Activated CD4-positive, alpha-beta T cell treated with anti-CD3 and anti-CD28 coated beads, Interleukin-2, amount 10 ng/mL, durations not matched to agents 7 days and 5 days (primary cell): ENCODE measurements around the gene CCNJ. TPM values are rescaled to one million over a fixed set of nuclear protein-coding genes. Genes with fewer than 3 reads are reported as not detected.
"Not testable (repeated sequence)": the region's sequence is repeated elsewhere in the genome, so short reads cannot be mapped to it uniquely, and the experiment has no call there.

Experiments used
- CTCF ChIA-PET: fragments of 350-600 bp; sonication (Branson Sonifier 250); formaldehyde crosslinking; loops from one replicate; lab custom pipeline; 2021; ENCODE audit warnings: antibody characterized with exemption; lab: Charles Lee
- POLR2A ChIA-PET: fragments of 350-600 bp; sonication (Branson Sonifier 250); formaldehyde crosslinking; loops from one replicate; lab custom pipeline; 2021; ENCODE audit warnings: antibody characterized with exemption; lab: Charles Lee
- DNase-seq: peaks from one replicate; pipeline ENCODE4 v3.0.0-alpha.2; 2020
- H3K27ac Mint-ChIP-seq: one replicate; pipeline ENCODE4 v1.8.0; 2021; ENCODE audit warnings: mild to moderate bottlenecking, moderate library complexity, mixed read lengths
- H3K27me3 Mint-ChIP-seq: one replicate; pipeline ENCODE4 v1.8.0; 2021; ENCODE audit warnings: mixed read lengths
- H3K36me3 Mint-ChIP-seq: one replicate; pipeline ENCODE4 v1.8.0; 2021; ENCODE audit warnings: low read depth, mixed read lengths
- H3K4me1 Mint-ChIP-seq: one replicate; pipeline ENCODE4 v1.8.0; 2021; ENCODE audit warnings: mixed read lengths
- H3K4me3 Mint-ChIP-seq: one replicate; pipeline ENCODE4 v1.8.0; 2021; ENCODE audit warnings: mild to moderate bottlenecking, moderate library complexity, mixed read lengths
- H3K9me3 Mint-ChIP-seq: one replicate; pipeline ENCODE4 v1.8.0; 2021; ENCODE audit warnings: mixed read lengths
- total RNA-seq, 2 experiments: library from RNA; stranded (reverse); gene quantifications; one replicate each; pipeline ENCODE4 v1.2.3, GENCODE V29; 2021

Gene CCNJ, protein sequence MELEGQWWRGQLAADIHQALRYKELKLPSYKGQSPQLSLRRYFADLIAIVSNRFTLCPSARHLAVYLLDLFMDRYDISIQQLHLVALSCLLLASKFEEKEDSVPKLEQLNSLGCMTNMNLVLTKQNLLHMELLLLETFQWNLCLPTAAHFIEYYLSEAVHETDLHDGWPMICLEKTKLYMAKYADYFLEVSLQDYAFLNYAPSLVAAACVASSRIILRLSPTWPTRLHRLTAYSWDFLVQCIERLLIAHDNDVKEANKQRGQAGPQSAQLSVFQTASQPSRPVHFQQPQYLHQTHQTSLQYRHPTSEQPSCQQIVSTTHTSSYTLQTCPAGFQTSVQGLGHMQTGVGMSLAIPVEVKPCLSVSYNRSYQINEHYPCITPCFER
- 1 to 10 TPM; 4.1 to 4.8 TPM for total RNA-seq

GRCh38 chr10:96043033-96043892 is at the start of gene CCNJ:
TSS of gene CCNJ (plus strand) at chr10:96043583. CDS start at chr10:96044394, 811 bp downstream.
- H3K27me3 Mint-ChIP-seq: peaks cover 2% of the 10 kb centered on the region
- H3K4me1 Mint-ChIP-seq: peaks cover 42% of the 10 kb centered on the region
- no peaks in the 10 kb centered on the region for H3K9me3 Mint-ChIP-seq
- H3K36me3 Mint-ChIP-seq: peaks cover 25% of the 10 kb centered on the region
- H3K4me3 Mint-ChIP-seq: peak within 1 kb of the TSS; percentile 89
- ChIA-PET CTCF (interaction anchor here (1.4 kb wide), 1 partner anchor 51 kb away, joined by 3 read pairs; no protein-coding TSS in a partner anchor), POLR2A (interaction anchor here (0.6 kb wide), 1 partner anchor 10 kb away, joined by 3 read pairs; no protein-coding TSS in a partner anchor)
- DNase-seq: peak; percentile 82
- H3K27ac Mint-ChIP-seq: peak within 1 kb of the TSS; percentile 89

- H3K4me3 Mint-ChIP-seq, H3K4me1 Mint-ChIP-seq, H3K27ac Mint-ChIP-seq: not testable (repeated sequence)
Observed at GRCh38 chr10:95994376-95994775, 49.0 kb upstream of the CCNJ start.

GRCh38 chr10:95998255-95998784 is 45.1 kb upstream of the CCNJ start:
- no peaks in the 10 kb centered on the region for H3K9me3 Mint-ChIP-seq
- H3K36me3 Mint-ChIP-seq: no peaks in the 10 kb centered on the region
- no peak overlapping the region for H3K27ac Mint-ChIP-seq
- H3K27me3 Mint-ChIP-seq: no peaks in the 10 kb centered on the region
- H3K4me3 Mint-ChIP-seq: no peak overlapping the region
- ChIA-PET POLR2A (no interaction called here), CTCF (no interaction called here)
- DNase-seq: no peak
- no peaks in the 10 kb centered on the region for H3K4me1 Mint-ChIP-seq

More at GRCh38 chr10:95994376-95994775, 49.0 kb upstream of the CCNJ start:
- H3K36me3 Mint-ChIP-seq, H3K9me3 Mint-ChIP-seq, H3K27me3 Mint-ChIP-seq, DNase-seq, CTCF ChIA-PET, POLR2A ChIA-PET: not testable (repeated sequence)

GRCh38 chr10:96013956-96014355 is 29.4 kb upstream of the CCNJ start:
- ChIA-PET POLR2A (no interaction called here), CTCF (no interaction called here)
- no peaks in the 10 kb centered on the region for H3K4me1 Mint-ChIP-seq
- H3K4me3 Mint-ChIP-seq: no peak overlapping the region
- no peak overlapping the region for H3K27ac Mint-ChIP-seq
- H3K27me3 Mint-ChIP-seq: peaks cover 5% of the 10 kb centered on the region
- H3K36me3 Mint-ChIP-seq: no peaks in the 10 kb centered on the region
- no peak for DNase-seq
- no peaks in the 10 kb centered on the region for H3K9me3 Mint-ChIP-seq

- POLR2A ChIA-PET: no interaction called here
- CTCF ChIA-PET: no interaction called here
- Mint-ChIP-seq H3K27ac (no peak overlapping the region), H3K4me1 (no peaks in the 10 kb centered on the region), H3K4me3 (no peak overlapping the region), H3K36me3 (no peaks in the 10 kb centered on the region), H3K27me3 (peaks cover 5% of the 10 kb centered on the region), H3K9me3 (no peaks in the 10 kb centered on the region)
- no peak for DNase-seq
Observed at GRCh38 chr10:96014473-96015102, 28.8 kb upstream of the CCNJ start.

DNA sequence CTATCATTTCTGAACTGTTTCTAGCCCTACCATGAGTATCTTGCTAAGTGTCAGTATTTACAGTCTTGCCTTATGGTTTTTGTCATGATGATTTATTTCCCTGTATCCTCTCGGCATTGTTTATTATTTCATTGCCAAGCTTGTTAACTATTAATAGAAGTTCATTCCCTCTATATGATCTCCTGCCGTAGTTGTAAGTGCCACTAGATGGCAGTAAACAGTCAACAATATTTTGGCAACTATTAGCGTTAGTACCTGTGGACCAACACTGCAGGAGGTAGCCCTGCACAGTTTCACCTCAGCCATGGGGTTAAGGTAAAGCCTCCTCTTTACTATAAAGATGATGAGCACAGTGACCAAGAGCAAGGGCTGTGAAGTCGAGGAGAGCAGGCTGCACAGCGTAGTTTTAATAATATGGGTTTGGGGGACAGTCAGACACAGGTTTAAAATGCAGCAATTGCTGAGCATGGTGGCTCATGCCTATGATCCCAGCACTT is 26.1 kb upstream of the CCNJ start:
- no peaks in the 10 kb centered on the region for H3K4me1 Mint-ChIP-seq
- CTCF ChIA-PET: interaction anchor here (0.5 to 1.6 kb wide), 6 partner anchors 14 to 305 kb away, joined by 3 to 8 read pairs (median 3); no protein-coding TSS in a partner anchor
- no peak overlapping the region for H3K27ac Mint-ChIP-seq
- H3K27me3 Mint-ChIP-seq: peaks cover 5% of the 10 kb centered on the region
- H3K9me3 Mint-ChIP-seq: no peaks in the 10 kb centered on the region
- POLR2A ChIA-PET: interaction anchor here (0.5 kb wide), 1 partner anchor 278 kb away, joined by 3 read pairs; no protein-coding TSS in a partner anchor
- no peak overlapping the region for H3K4me3 Mint-ChIP-seq
- no peaks in the 10 kb centered on the region for H3K36me3 Mint-ChIP-seq
- DNase-seq: peak; percentile 63

- H3K9me3 Mint-ChIP-seq: no peaks in the 10 kb centered on the region
- no peaks in the 10 kb centered on the region for H3K27me3 Mint-ChIP-seq
- CTCF ChIA-PET: no interaction called here
- no peak for DNase-seq
- no peaks in the 10 kb centered on the region for H3K36me3 Mint-ChIP-seq
- no peak overlapping the region for H3K4me3 Mint-ChIP-seq
- POLR2A ChIA-PET: no interaction called here
- no peak overlapping the region for H3K27ac Mint-ChIP-seq
- H3K4me1 Mint-ChIP-seq: no peaks in the 10 kb centered on the region
Observed at GRCh38 chr10:96021332-96021731, 22.1 kb upstream of the CCNJ start.

DNA sequence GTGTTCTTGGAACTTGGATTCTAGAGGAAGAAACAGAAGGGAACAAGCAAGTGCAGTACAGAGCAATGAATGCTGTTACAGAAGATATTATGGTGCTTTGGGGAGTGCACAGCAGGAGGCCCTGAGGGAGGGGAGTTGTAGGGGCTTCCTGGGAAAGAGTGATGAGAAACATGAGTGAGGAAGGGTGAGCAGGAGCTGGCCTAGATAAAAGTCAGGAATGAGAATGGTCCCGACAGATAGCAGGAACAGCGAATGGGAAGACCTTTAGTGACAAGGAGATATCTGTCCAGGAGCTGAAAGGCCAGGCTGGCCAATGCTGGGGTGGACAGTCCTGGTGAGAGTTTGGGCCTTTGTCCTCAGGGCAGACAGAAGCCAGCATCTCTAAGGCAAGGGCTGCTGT is 20.6 kb upstream of the CCNJ start:
- Mint-ChIP-seq H3K4me3 (no peak overlapping the region), H3K27me3 (no peaks in the 10 kb centered on the region), H3K9me3 (no peaks in the 10 kb centered on the region), H3K4me1 (no peaks in the 10 kb centered on the region), H3K27ac (no peak overlapping the region), H3K36me3 (no peaks in the 10 kb centered on the region)
- DNase-seq: no peak
- ChIA-PET POLR2A (no interaction called here), CTCF (interaction anchor here (1.0 kb wide), 1 partner anchor 280 kb away, joined by 3 read pairs; no protein-coding TSS in a partner anchor)

- POLR2A ChIA-PET: no interaction called here
- CTCF ChIA-PET: interaction anchor here (1.0 kb wide), 1 partner anchor 280 kb away, joined by 3 read pairs; no protein-coding TSS in a partner anchor
- Mint-ChIP-seq H3K4me1 (no peaks in the 10 kb centered on the region), H3K4me3 (no peak overlapping the region), H3K9me3 (no peaks in the 10 kb centered on the region), H3K27ac (no peak overlapping the region), H3K36me3 (no peaks in the 10 kb centered on the region), H3K27me3 (peaks cover 2% of the 10 kb centered on the region)
- DNase-seq: no peak
Observed at GRCh38 chr10:96023168-96023567, 20.2 kb upstream of the CCNJ start.

DNA sequence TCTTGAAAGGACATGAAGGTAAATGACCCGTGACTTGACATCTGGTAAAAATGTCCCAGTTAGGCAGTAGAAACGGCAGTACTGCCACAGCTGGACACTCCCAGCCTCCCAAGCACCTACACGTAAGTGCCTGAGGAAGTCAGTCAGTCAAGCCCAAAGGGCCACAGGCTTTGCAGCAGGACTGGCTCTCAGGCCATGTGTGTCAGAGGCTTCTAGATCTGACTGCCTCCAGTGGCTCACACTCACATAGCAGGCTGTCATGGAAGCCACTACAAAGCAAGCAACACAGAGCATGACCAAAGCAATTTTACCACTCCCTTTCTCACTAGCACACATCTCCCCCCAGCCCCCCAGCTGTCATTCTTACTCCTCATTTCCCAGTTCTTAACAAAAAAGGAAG is 17.8 kb upstream of the CCNJ start:
- Mint-ChIP-seq H3K27ac (no peak overlapping the region), H3K9me3 (no peaks in the 10 kb centered on the region), H3K27me3 (peaks cover 7% of the 10 kb centered on the region), H3K36me3 (no peaks in the 10 kb centered on the region), H3K4me3 (no peak overlapping the region), H3K4me1 (no peaks in the 10 kb centered on the region)
- CTCF ChIA-PET: no interaction called here
- POLR2A ChIA-PET: no interaction called here
- DNase-seq: no peak

GRCh38 chr10:96034625-96035024 is 8.8 kb upstream of the CCNJ start:
- no peak overlapping the region for H3K27ac Mint-ChIP-seq
- H3K4me3 Mint-ChIP-seq: no peak overlapping the region
- H3K9me3 Mint-ChIP-seq: no peaks in the 10 kb centered on the region
- H3K36me3 Mint-ChIP-seq: no peaks in the 10 kb centered on the region
- CTCF ChIA-PET: no interaction called here
- POLR2A ChIA-PET: no interaction called here
- H3K4me1 Mint-ChIP-seq: no peaks in the 10 kb centered on the region
- no peak for DNase-seq
- H3K27me3 Mint-ChIP-seq: peaks cover 20% of the 10 kb centered on the region
